B cell (primary cell): Measurements from ENCODE around the gene WDR7.

Experiments
- EZH2 ChIP-seq: IDR thresholded peaks from 2 replicates; pipeline ENCODE4 v1.6.1; 2012; ENCODE audit warnings: borderline replicate concordance, low read depth, mild to moderate bottlenecking, moderate library complexity, low read length; ENCODE audit not compliant: insufficient read depth, poor library complexity, severe bottlenecking
- TF ChIP-seq, protein P1 (sequence below): fragments of 200-600 bp; IDR thresholded peaks from one replicate; pipeline ENCODE4 v1.8.0; 2022; ENCODE audit warnings: antibody characterized with exemption, mild to moderate bottlenecking

DNA sequence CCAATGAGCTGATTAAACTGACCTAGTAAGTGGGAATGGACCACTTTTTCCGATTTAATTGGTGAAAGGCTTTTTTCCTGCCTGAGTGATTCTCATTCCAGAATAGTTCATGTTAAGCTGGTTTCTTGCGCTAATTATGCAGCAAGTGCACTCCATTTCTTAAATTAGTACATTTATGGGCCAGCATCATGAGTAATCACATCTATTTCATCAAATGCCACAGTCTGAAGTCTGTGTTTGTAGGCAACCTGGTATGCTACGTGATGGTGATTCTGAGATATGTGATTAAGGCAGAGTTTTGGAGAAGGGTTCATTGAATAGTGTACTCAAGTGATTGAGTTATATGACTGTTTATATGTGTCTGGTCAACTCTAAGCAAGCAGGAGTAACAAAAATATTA lies 367.7 kb downstream of the WDR7 start:
- TF ChIP-seq, protein P1, sequence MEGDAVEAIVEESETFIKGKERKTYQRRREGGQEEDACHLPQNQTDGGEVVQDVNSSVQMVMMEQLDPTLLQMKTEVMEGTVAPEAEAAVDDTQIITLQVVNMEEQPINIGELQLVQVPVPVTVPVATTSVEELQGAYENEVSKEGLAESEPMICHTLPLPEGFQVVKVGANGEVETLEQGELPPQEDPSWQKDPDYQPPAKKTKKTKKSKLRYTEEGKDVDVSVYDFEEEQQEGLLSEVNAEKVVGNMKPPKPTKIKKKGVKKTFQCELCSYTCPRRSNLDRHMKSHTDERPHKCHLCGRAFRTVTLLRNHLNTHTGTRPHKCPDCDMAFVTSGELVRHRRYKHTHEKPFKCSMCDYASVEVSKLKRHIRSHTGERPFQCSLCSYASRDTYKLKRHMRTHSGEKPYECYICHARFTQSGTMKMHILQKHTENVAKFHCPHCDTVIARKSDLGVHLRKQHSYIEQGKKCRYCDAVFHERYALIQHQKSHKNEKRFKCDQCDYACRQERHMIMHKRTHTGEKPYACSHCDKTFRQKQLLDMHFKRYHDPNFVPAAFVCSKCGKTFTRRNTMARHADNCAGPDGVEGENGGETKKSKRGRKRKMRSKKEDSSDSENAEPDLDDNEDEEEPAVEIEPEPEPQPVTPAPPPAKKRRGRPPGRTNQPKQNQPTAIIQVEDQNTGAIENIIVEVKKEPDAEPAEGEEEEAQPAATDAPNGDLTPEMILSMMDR = no peak
- no peak for TF ChIP-seq EZH2
